ENCODE results near the gene LRIG1. TPM values are rescaled to one million over a fixed set of nuclear protein-coding genes. Genes with fewer than 3 reads are reported as not detected.
A peak's percentile ranks its signal among the peaks of the same experiment; 100 is the strongest.

The LRIG1 gene
- total RNA-seq, 1 experiment from 2014 or later, result 17.2 TPM

DNA sequence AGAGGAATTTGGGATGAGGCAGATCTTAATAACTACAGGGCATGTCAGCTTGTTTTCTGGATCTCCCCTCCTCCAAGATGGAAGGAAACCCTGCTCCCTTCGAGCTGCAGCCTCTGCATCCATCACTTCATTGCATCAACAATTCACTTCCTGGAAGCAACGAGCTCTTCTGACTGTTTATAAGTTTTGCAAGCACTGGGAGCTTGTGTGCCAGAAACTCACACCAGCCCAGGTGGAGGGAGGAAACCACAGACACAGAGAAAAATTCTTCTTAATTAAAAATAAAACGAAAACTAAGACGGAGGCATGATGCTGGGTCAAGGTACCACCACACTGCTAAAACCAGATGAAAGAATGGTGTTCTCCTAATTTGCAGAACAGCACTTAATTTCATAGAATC lies 10.6 kb downstream of the LRIG1 start:
- TF ChIP-seq, protein P1, sequence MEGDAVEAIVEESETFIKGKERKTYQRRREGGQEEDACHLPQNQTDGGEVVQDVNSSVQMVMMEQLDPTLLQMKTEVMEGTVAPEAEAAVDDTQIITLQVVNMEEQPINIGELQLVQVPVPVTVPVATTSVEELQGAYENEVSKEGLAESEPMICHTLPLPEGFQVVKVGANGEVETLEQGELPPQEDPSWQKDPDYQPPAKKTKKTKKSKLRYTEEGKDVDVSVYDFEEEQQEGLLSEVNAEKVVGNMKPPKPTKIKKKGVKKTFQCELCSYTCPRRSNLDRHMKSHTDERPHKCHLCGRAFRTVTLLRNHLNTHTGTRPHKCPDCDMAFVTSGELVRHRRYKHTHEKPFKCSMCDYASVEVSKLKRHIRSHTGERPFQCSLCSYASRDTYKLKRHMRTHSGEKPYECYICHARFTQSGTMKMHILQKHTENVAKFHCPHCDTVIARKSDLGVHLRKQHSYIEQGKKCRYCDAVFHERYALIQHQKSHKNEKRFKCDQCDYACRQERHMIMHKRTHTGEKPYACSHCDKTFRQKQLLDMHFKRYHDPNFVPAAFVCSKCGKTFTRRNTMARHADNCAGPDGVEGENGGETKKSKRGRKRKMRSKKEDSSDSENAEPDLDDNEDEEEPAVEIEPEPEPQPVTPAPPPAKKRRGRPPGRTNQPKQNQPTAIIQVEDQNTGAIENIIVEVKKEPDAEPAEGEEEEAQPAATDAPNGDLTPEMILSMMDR (IDR thresholded peaks at IDR 0.05; ENCODE audit: unreplicated experiment), result no peak
- intact Hi-C loops (cut with micrococcal nuclease), result no loop called here
- H3K27ac Mint-ChIP-seq (ENCODE audit: low read depth, unreplicated experiment), result no peak overlapping the region
- no peaks in the 10 kb centered on the region for H3K9me3 Mint-ChIP-seq (ENCODE audit: unreplicated experiment)
- H3K36me3 Mint-ChIP-seq (ENCODE audit: insufficient read depth, unreplicated experiment), result peaks cover 9% of the 10 kb centered on the region
- H3K4me3 Mint-ChIP-seq (ENCODE audit: unreplicated experiment), result no peak overlapping the region
- peak; percentile 49 for DNase-seq (ENCODE audit: unreplicated experiment)
- H3K4me1 Mint-ChIP-seq (ENCODE audit: insufficient read depth, unreplicated experiment), result peaks cover 39% of the 10 kb centered on the region
- POLR2A ChIA-PET, result interaction anchor here (0.6 to 1.8 kb wide), 2 partner anchors 9 to 1535 kb away, joined by 3 to 5 read pairs; no protein-coding TSS in a partner anchor
- no TSS peak for BruUV-seq (replicated peaks)
- no peaks in the 10 kb centered on the region for H3K27me3 Mint-ChIP-seq (ENCODE audit: insufficient read depth, unreplicated experiment)
- CTCF ChIA-PET, result interaction anchor here (0.6 to 2.6 kb wide), 6 partner anchors 12 to 326 kb away, joined by 3 to 16 read pairs (median 4); no protein-coding TSS in a partner anchor

GRCh38 chr3:66489581-66489980 lies 11.2 kb downstream of the LRIG1 start:
- CTCF ChIA-PET, result interaction anchor here (0.6 to 2.6 kb wide), 5 partner anchors 82 to 327 kb away, joined by 3 to 16 read pairs (median 4); no protein-coding TSS in a partner anchor
- intact Hi-C loops (cut with micrococcal nuclease), result no loop called here
- no peak overlapping the region for H3K27ac Mint-ChIP-seq (ENCODE audit: low read depth, unreplicated experiment)

GRCh38 chr3:66489115-66489514 lies 11.7 kb downstream of the LRIG1 start:
- Mint-ChIP-seq H3K4me3 (ENCODE audit: unreplicated experiment) (no peak overlapping the region), H3K9me3 (ENCODE audit: unreplicated experiment) (no peaks in the 10 kb centered on the region), H3K4me1 (ENCODE audit: insufficient read depth, unreplicated experiment) (peaks cover 35% of the 10 kb centered on the region), H3K27me3 (ENCODE audit: insufficient read depth, unreplicated experiment) (no peaks in the 10 kb centered on the region), H3K27ac (ENCODE audit: low read depth, unreplicated experiment) (no peak overlapping the region), H3K36me3 (ENCODE audit: insufficient read depth, unreplicated experiment) (peaks cover 9% of the 10 kb centered on the region)
- POLR2A ChIA-PET, result interaction anchor here (0.5 kb wide), 1 partner anchor 11 kb away, joined by 3 read pairs; the partner anchor contains the start of gene LRIG1
- no TSS peak for BruUV-seq (replicated peaks)
- TF ChIP-seq, protein P1 (IDR thresholded peaks at IDR 0.05; ENCODE audit: unreplicated experiment), result no peak
- CTCF ChIA-PET, result interaction anchor here (0.6 to 1.1 kb wide), 2 partner anchors 81 to 197 kb away, joined by 3 to 6 read pairs; no protein-coding TSS in a partner anchor
- DNase-seq (ENCODE audit: unreplicated experiment), result no peak
- intact Hi-C loops (cut with micrococcal nuclease), result no loop called here

More at GRCh38 chr3:66489581-66489980, 11.2 kb downstream of the LRIG1 start:
- Mint-ChIP-seq H3K4me1 (ENCODE audit: insufficient read depth, unreplicated experiment) (peaks cover 35% of the 10 kb centered on the region), H3K9me3 (ENCODE audit: unreplicated experiment) (no peaks in the 10 kb centered on the region), H3K4me3 (ENCODE audit: unreplicated experiment) (no peak overlapping the region), H3K36me3 (ENCODE audit: insufficient read depth, unreplicated experiment) (peaks cover 9% of the 10 kb centered on the region), H3K27me3 (ENCODE audit: insufficient read depth, unreplicated experiment) (no peaks in the 10 kb centered on the region)
- POLR2A ChIA-PET, result interaction anchor here (0.5 to 0.6 kb wide), 2 partner anchors 11 to 1534 kb away, joined by 3 read pairs; partner anchors contain the start of gene LRIG1
- BruUV-seq (replicated peaks), result no TSS peak
- TF ChIP-seq, protein P1 (IDR thresholded peaks at IDR 0.05; ENCODE audit: unreplicated experiment), result no peak
- DNase-seq (ENCODE audit: unreplicated experiment), result no peak

DNA sequence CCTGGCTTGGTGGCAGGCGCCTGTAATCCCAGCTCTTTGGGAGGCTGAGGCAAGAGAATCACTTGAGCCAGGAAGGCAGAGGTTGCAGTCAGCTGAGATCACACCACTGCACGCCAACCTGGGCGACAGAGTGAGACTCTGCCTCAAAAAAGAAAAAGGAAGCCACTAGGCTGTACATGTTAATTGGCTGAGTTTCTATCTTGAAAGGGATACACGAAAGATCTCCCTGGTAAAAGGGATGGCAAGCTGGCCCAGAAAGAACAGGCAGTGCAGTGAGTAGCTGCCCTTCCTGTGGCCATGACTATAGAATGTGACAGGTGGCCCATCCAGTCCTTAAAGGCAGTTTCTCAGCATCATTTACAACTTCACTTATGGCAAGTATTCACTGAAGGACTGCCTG lies 12.3 kb downstream of the LRIG1 start:
- DNase-seq (ENCODE audit: unreplicated experiment), result no peak
- H3K36me3 Mint-ChIP-seq (ENCODE audit: insufficient read depth, unreplicated experiment), result peaks cover 9% of the 10 kb centered on the region
- H3K27me3 Mint-ChIP-seq (ENCODE audit: insufficient read depth, unreplicated experiment), result no peaks in the 10 kb centered on the region
- no peak overlapping the region for H3K27ac Mint-ChIP-seq (ENCODE audit: low read depth, unreplicated experiment)
- intact Hi-C loops (cut with micrococcal nuclease), result no loop called here
- TF ChIP-seq, protein P1 (IDR thresholded peaks at IDR 0.05; ENCODE audit: unreplicated experiment), result no peak
- peaks cover 31% of the 10 kb centered on the region for H3K4me1 Mint-ChIP-seq (ENCODE audit: insufficient read depth, unreplicated experiment)
- no peaks in the 10 kb centered on the region for H3K9me3 Mint-ChIP-seq (ENCODE audit: unreplicated experiment)
- ChIA-PET CTCF (interaction anchor here (1.1 kb wide), 1 partner anchor 81 kb away, joined by 6 read pairs; no protein-coding TSS in a partner anchor), POLR2A (no interaction called here)
- no peak overlapping the region for H3K4me3 Mint-ChIP-seq (ENCODE audit: unreplicated experiment)
- no TSS peak for BruUV-seq (replicated peaks)

Measured in MCF 10A (cell line).